H1 (cell line): ENCODE measurements around the gene CGNL1. TPM values are rescaled to one million over a fixed set of nuclear protein-coding genes. Genes with fewer than 3 reads are reported as not detected.

Source experiments
- CREB1 ChIP-seq: IDR thresholded peaks from 2 replicates; pipeline ENCODE4 v1.6.1; 2012; ENCODE audit warnings: inconsistent platforms
- EP300 ChIP-seq, 2 experiments: IDR thresholded peaks; 1 replicate in 1 of 2; 2 replicates in 1 of 2; pipeline ENCODE4 v1.6.1; 2011 to 2012; ENCODE audit warnings: low read depth in 2 of 2, low read length in 2 of 2, mild to moderate bottlenecking in 2 of 2, borderline replicate concordance in 1 of 2, inconsistent platforms in 1 of 2, moderate library complexity in 1 of 2
- SIX5 ChIP-seq: IDR thresholded peaks from 2 replicates; pipeline ENCODE4 v1.6.1; 2011; ENCODE audit warnings: mild to moderate bottlenecking, low read depth, low read length
- polyA plus RNA-seq, 7 experiments: library from polyadenylated mRNA; depleted of rRNA in 3 of 7; stranded (reverse) in 5 of 7; unstranded in 2 of 7; fragments of >200 nt in 5 of 7; fragments of 200-250 nt in 2 of 7; gene quantifications; 1 replicate in 5 of 7; 2 replicates in 1 of 7; 4 replicates in 1 of 7; pipeline versions ENCODE4 v1.2.1 to v1.2.3, GENCODE V29; 2011 to 2013; ENCODE audit warnings: missing spikeins in 2 of 7, mixed read lengths in 2 of 7
- total RNA-seq: library from RNA; stranded (reverse); fragmentation: NEBNext Ultra II Directional; extraction: Animal tissue kit (Norgen Biotek cat#: 25700); gene quantifications from 2 replicates; pipeline ENCODE4 v1.2.1, GENCODE V29; 2021

Gene CGNL1
- total and polyA plus RNA-seq, 2 of the 8 experiments (the other 6 are each of a cell fraction or from before 2014, with no cell fraction given), result 21.8 to 75.6 TPM

DNA sequence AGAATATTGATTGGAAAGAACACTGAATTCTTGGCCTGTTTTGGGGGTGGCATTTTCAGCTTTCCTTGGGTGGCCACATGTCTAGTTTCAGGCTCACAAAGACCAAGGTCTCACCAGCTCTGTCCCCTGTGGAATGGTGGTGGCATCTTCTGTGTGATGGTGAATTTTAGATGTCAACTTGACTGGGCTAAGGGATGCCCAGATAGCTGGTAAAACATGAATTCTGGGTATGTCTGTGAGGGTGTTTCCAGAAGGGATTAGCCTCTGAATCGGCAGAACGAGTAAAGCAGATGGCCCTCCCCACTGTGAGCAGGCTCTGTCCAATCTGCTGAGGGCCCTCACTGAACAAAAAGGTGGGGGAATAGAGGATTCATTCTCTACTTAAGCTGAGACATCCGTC is 181.0 kb downstream of the CGNL1 start (continued):
- TF ChIP-seq EP300 (IDR thresholded peaks at IDR 0.05; ENCODE audit: borderline replicate concordance in 1 of 2, low read depth in 2 of 2, low read length in 2 of 2), result no peak
- no peak for TF ChIP-seq SIX5
- no peak for TF ChIP-seq CREB1
